ELR (cell line): ENCODE data around the gene HAGHL.
A peak's percentile ranks its signal among the peaks of the same experiment; 100 is the strongest.

ENCODE experiments used
- DNase-seq: peaks from one replicate; pipeline ENCODE4 v3.0.0-alpha.2; 2015; ENCODE audit warnings: low read depth

Gene HAGHL

GRCh38 chr16:721765-722540, 5.0 kb upstream of the HAGHL start:
- DNase-seq = no peak

GRCh38 chr16:722835-723633, 3.9 kb upstream of the HAGHL start:
- no peak for DNase-seq

GRCh38 chr16:723695-724094, 3.2 kb upstream of the HAGHL start:
- DNase-seq = no peak

DNA sequence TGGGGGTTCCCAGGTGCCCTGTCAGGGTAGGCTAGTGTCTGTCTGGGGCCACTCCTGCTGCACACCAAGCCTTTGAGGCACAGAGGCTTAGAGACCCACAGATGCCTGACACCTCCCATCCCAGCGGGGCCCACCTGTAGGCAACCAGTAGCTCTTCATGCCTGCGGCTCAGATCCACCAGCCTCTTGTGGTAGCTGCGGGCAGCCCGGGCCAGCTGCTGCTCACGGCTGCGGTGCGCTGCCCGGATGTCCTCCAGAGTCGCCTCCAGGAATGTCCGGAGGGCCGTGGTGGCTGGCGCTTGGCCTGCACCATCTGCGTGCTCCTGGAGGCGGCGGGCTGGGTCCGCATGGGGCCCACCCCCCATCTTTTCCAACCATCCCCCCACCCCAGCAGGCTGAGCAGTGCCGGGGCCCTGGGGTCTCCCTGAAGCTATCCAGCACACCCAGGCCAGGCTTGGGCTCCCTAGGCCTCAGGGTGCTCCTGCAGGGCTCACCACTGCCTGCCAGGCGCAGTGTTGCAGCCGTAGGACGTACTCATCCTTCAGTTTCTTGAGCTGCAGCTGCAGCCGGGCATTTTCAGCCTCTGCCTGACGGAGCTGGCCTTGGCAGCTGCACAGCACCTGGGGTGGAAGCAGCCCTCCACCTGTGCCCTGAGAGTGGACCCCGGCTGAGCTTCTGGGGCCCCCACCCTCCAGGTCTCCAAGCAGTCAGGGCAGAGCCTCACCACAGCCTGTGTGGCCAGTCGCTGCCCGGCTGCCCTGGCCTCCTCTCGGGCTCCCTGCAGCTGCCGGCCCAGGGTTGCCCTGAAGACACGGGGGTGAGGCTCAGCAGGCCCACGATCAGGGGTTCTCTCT, 2.5 kb upstream of the HAGHL start:
- DNase-seq = no peak

GRCh38 chr16:725041-725376, 1.9 kb upstream of the HAGHL start:
- no peak for DNase-seq

DNA sequence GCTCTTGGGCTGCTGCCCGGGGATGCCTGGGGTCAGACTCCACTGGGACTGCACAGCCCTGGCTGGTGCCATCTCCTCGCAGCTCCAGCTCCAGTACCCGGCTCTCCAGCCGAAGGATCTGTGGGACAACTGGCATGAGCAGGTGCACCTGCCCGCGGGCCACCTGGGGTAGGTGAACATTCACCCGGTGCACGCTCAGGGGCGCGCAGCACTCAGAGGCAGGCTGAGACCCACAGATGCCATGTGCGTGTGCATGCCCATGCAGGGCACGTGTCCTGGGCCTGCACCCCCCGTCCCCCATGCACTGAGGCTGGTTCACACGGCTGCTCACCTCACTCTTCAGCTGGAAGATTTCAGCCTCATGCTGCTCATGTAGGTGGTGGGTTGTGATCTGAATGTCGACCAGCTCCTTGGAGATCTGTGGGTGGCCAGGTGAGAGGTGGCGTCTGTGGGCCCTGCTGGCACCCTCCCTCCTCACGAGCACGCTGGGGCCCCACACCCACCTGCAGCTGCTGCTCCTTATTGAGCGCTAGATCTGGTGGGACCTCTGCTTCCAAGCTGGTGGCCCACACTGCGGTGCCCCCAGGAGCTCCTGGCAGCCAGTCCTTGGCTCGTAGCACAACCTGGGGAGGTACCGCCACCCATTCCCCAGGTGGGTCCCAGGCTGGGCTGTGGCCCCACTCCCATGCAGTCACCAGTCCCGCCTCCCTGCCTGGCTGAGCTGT, 1.3 kb upstream of the HAGHL start:
- no peak for DNase-seq

DNA sequence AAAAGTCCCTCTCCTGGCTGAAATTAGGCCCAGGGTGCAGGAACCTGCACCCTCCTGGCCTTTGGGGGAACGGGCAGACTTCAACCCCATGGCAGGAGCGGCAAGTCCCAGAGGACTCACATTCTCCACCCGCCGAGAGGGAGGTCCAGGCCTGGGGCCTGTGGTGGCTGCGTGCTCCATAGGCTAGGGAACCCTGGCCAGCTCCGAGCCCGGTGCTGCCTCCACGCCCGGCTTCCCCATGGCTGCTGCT, 793 bp upstream of the HAGHL start:
- DNase-seq = no peak

DNA sequence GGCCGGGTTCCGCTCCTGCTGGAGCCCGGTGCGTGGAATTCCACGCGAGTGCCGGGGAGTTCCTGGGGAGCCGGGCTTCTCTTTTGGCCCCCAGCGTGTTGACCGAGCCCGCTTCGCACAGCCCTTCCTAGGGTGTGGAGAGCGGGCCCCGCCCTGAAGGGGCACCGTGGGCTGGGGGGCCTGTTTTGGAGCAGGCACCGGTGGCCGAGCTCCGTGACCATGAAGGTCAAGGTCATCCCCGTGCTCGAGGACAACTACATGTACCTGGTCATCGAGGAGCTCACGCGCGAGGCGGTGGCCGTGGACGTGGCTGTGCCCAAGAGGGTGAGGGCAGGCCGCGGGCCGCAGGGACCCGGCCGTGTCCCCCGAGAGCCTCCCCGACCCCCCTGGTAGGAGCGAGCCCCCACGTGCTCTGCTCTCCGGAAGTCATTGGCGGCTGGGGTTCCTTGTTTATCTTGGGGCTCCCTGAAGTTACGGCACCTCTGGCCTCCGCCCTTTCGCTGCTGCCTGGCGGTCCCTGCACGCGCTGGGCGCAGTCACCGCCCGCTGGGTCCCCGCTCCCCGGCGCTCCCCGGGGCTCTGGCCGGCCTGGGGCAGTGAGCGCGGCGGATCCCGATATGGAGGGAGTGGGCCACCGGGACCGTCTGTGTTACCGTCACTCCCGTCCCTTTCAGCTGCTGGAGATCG, 528 bp downstream of the HAGHL start:
- DNase-seq = no peak

DNA sequence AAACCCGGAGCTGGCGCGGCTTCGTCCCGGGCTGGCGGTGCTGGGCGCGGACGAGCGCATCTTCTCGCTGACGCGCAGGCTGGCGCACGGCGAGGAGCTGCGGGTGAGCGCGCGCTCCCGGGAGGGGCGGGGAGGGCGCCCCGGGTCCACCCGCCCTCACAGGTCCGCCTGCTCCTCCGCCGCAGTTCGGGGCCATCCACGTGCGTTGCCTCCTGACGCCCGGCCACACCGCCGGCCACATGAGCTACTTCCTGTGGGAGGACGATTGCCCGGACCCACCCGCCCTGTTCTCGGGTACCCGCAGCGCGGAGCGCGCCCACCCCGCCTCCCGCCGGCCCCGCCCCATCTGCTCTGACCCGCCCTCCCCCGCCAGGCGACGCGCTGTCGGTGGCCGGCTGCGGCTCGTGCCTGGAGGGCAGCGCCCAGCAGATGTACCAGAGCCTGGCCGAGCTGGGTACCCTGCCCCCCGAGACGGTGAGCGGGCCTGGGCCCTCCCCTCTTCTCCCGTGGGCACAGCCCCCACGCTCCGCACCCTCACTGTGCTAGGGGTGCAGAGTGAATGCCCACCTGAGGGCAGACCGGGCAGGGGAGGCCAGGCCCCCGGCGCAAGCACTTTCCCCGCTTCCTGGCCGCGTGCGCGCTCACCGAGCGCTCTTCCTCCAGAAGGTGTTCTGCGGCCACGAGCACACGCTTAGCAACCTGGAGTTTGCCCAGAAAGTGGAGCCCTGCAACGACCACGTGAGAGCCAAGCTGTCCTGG, 1.4 kb downstream of the HAGHL start:
- peak; percentile 81 for DNase-seq

DNA sequence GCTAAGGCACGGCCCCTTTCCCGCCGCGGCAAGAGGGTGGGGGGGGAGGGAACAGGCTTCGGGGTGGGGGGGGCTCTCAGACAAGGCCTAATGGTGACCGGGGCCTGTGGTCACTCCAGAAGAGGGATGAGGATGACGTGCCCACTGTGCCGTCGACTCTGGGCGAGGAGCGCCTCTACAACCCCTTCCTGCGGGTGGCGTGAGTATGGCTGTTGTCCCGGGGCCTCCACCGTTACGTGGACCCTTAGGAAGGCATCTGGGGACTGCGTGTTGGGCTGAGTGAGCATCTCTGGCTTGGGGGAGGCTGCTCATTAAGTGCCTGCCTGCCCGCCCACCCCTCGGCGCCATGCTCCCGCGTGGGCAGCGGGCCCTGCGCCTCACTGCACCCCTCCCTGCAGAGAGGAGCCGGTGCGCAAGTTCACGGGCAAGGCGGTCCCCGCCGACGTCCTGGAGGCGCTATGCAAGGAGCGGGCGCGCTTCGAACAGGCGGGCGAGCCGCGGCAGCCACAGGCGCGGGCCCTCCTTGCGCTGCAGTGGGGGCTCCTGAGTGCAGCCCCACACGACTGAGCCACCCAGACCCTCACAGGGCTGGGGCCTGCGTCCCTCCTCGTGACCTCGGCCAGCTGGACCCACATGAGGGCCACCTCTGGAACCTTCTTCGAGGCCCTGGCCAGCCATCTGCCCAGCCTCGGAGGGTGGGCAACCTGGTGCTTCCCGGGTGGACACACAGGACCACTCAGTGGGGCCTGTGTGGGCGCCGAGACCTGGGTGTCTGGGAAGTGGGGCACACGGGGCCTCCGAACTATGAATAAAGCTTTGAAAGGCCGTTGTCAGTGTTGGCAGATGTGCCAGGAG, 2.2 kb downstream of the HAGHL start:
- no peak for DNase-seq

- DNase-seq = no peak
Measured at GRCh38 chr16:729768-730665, 3.1 kb downstream of the HAGHL start.

GRCh38 chr16:730666-731509, 4.0 kb downstream of the HAGHL start:
- no peak for DNase-seq

GRCh38 chr16:732332-732731, 5.4 kb downstream of the HAGHL start:
- DNase-seq = no peak

GRCh38 chr16:732936-733335, 6.0 kb downstream of the HAGHL start:
- peak; percentile 54 for DNase-seq

DNA sequence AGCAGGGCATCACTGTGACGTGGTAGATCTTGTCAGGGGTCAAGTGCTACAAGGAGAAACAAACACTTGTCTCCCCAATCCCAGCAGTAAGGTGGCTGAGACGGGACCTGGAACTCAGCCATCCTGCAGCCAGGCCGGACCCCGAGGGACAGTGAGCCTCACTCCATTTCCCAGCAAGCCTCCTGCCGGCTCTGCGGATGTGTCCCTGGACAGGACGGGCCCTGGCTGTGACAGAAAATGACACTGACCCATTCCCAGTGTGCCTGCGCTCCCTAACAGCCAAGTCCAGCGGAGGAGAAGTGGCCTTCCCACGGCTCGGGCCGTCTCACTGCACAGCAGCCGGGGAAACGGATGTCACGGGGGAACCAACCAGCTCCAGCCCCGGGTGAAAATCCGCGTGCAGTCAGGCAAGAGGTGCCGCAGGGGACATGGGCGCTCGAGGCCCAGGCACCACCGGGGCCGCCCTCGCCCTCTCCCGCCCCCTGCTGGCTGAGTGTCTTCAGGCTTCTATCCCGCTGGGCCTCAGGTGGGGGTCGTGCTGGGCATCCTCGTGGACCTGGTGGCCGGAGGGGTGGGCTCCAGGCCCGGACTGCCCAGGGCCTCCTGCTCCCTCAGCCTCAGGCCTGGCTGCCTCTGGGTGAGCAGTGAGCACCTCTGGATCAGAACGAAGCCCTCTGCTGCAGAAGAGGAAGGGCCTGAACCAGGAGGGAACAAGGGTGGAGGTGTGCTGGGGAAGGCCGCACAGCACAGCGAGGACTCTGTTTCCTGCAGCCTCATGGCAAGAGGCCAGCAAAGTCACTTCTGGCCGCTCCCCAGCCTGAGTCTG, 6.7 kb downstream of the HAGHL start:
- DNase-seq = peak; percentile 24

DNA sequence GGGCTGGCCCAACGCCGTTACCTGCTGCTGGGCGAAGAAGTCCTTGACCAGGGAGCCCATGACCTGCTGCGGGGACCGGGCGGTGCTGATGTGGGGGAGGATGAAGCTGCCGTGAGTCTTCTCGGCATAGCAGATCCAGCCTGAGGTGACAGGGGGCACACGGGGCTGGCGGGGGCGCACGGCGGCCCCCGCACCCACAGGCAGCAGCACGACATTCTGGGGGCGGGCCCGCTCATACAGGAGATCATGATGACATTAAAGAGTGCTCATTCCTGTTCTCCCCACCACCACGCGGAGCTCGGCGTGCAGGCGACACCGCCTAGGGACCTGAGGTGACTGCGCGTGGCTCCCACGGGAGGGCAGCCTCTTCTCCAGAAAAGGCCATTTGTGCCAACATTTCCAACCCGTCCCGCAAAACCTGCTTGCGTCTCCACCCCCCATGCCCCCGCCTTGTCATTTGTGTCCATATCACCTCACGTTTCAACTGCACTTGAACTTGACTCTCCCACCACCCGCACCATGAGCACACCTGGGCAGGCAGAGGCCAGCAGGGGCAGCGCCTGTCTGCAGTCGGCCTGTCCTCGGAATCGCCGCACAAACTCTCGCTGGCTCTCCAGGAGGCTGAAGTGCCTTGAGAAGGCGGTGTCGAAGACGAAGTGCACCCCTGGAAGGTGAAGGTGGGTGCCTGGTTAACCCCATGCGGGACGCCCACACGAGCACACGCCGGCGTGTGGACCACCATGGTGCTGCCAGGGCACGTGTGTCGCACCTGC, 7.5 kb downstream of the HAGHL start:
- DNase-seq = no peak
